Measurements from ENCODE around the gene REV3L. TPM values are rescaled to one million over a fixed set of nuclear protein-coding genes. Genes with fewer than 3 reads are reported as not detected.

REV3L gene
- total RNA-seq, 1 experiment from 2014 or later: 5.3 TPM

DNA sequence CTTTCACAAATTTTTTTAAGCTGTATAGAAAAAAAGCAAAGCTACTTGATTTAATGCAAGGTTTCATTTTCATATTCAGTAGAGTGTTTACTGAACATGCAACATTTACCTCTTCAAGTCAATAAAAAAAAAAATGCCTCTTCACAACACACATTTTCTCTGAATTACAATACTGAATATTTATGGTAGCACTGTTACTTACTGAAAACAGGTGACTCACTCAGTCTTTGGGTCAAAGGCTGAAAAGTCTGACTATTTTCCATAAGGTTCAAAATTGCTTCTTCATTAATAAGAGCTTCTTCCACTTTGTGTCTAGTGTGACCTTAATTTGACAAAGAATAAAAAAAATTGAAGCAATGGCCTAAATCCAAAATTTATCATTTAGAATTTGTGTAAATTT lies 101.9 kb downstream of the REV3L start:
- no peaks in the 10 kb centered on the region for H3K27me3 Mint-ChIP-seq (ENCODE audit: low read depth)
- Histone ChIP-seq H3K27ac (ENCODE audit: insufficient read length, low read depth, low read length) (no peak overlapping the region), H2BK20ac (ENCODE audit: low read depth, low read length, poor library complexity, severe bottlenecking) (no peak overlapping the region), H2BK15ac (ENCODE audit: low read depth, low read length) (no peak overlapping the region), H2BK12ac (ENCODE audit: insufficient read length, low read depth, low read length) (no peak overlapping the region), H2BK120ac (ENCODE audit: low read depth, low read length, poor library complexity, severe bottlenecking) (no peak overlapping the region), H3K14ac (ENCODE audit: insufficient read depth, low read length) (no peak overlapping the region), H3K56ac (ENCODE audit: insufficient read length, low read depth, low read length) (no peak overlapping the region), H3K4me1 (ENCODE audit: insufficient read depth, low read length) (no peaks in the 10 kb centered on the region), H3K79me1 (ENCODE audit: insufficient read depth, low read depth, low read length, poor library complexity, severe bottlenecking) (no peaks in the 10 kb centered on the region), H3K9me3 (ENCODE audit: control insufficient read depth, low read depth, low read length) (no peaks in the 10 kb centered on the region), H4K8ac (replicated peaks; ENCODE audit: insufficient read length, low read depth, low read length) (no peak overlapping the region), H3K27me3 (ENCODE audit: insufficient read depth, low read length) (no peaks in the 10 kb centered on the region), H3T11ph (ENCODE audit: low read length) (no peak overlapping the region), H2AK5ac (ENCODE audit: insufficient read length, low read length) (no peak overlapping the region), H3K23me2 (ENCODE audit: insufficient read length, low read depth, low read length, poor library complexity, severe bottlenecking) (no peaks in the 10 kb centered on the region), H4K20me1 (ENCODE audit: control insufficient read depth, insufficient read depth, insufficient read length) (peaks cover 2% of the 10 kb centered on the region), H4K91ac (ENCODE audit: insufficient read length, low read depth, low read length) (no peak overlapping the region), H3K79me2 (ENCODE audit: insufficient read depth, low read length) (no peaks in the 10 kb centered on the region), H2BK5ac (ENCODE audit: insufficient read length, low read length) (no peak overlapping the region), H3K23ac (ENCODE audit: insufficient read length, low read depth, low read length) (no peak overlapping the region), H3K4ac (ENCODE audit: low read depth, low read length) (no peak overlapping the region), H2AFZ (ENCODE audit: low read length) (no peak overlapping the region), H3K4me2 (ENCODE audit: insufficient read depth, insufficient read length, low read length) (no peak overlapping the region), H3K9ac (ENCODE audit: extremely low read depth, insufficient read length, low read length) (no peak overlapping the region), H4K5ac (ENCODE audit: insufficient read length, low read depth, low read length) (no peak overlapping the region), H3K18ac (ENCODE audit: insufficient read length, low read depth, low read length) (no peak overlapping the region)
- H3K9me3 Mint-ChIP-seq: no peaks in the 10 kb centered on the region
- no peak overlapping the region for H3K4me3 Mint-ChIP-seq
- no peak for DNase-seq
- no peak overlapping the region for H3K27ac Mint-ChIP-seq
- TF ChIP-seq, protein P1, sequence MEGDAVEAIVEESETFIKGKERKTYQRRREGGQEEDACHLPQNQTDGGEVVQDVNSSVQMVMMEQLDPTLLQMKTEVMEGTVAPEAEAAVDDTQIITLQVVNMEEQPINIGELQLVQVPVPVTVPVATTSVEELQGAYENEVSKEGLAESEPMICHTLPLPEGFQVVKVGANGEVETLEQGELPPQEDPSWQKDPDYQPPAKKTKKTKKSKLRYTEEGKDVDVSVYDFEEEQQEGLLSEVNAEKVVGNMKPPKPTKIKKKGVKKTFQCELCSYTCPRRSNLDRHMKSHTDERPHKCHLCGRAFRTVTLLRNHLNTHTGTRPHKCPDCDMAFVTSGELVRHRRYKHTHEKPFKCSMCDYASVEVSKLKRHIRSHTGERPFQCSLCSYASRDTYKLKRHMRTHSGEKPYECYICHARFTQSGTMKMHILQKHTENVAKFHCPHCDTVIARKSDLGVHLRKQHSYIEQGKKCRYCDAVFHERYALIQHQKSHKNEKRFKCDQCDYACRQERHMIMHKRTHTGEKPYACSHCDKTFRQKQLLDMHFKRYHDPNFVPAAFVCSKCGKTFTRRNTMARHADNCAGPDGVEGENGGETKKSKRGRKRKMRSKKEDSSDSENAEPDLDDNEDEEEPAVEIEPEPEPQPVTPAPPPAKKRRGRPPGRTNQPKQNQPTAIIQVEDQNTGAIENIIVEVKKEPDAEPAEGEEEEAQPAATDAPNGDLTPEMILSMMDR (conservative IDR thresholded peaks at IDR 0.05): no peak
- no peaks in the 10 kb centered on the region; a peak in 2 of 7 replicates for H3K36me3 Mint-ChIP-seq (ENCODE audit: insufficient read depth in 1 of 3, low read depth in 3 of 3)
- H3K4me1 Mint-ChIP-seq: no peaks in the 10 kb centered on the region

All from H9 (cell line).